Neuronal stem cell (in vitro differentiated cells): ENCODE data around the gene FOXP3.

Experiments used
- DNase-seq: peaks from one replicate; pipeline ENCODE4 v3.0.0-alpha.2; 2013; ENCODE audit warnings: low spot score
- H2AFZ ChIP-seq: one replicate; pipeline ENCODE4 v1.6.1; 2013; ENCODE audit warnings: mild to moderate bottlenecking, low read length, inconsistent platforms
- H2AK5ac ChIP-seq: 2 replicates; pipeline ENCODE4 v1.6.1; 2013; ENCODE audit warnings: low read depth, mild to moderate bottlenecking, inconsistent platforms, low read length, moderate library complexity, mixed read lengths
- H2BK120ac ChIP-seq: 2 replicates; pipeline ENCODE4 v1.6.1; 2013; ENCODE audit warnings: low read depth, mild to moderate bottlenecking, inconsistent platforms, low read length, moderate library complexity, mixed read lengths
- H2BK12ac ChIP-seq: one replicate; pipeline ENCODE4 v1.6.1; 2013; ENCODE audit warnings: low read length, inconsistent platforms
- H2BK15ac ChIP-seq: 2 replicates; pipeline ENCODE4 v1.6.1; 2013; ENCODE audit warnings: mild to moderate bottlenecking, low read length, inconsistent platforms, mixed read lengths
- H2BK5ac ChIP-seq: one replicate; pipeline ENCODE4 v1.6.1; 2013; ENCODE audit warnings: inconsistent platforms, mild to moderate bottlenecking, low read length, moderate library complexity
- H3K14ac ChIP-seq: one replicate; pipeline ENCODE4 v1.6.1; 2013; ENCODE audit warnings: low read length, inconsistent platforms
- H3K18ac ChIP-seq: 2 replicates; pipeline ENCODE4 v1.6.1; 2013; ENCODE audit warnings: low read length, inconsistent platforms
- H3K23ac ChIP-seq: 2 replicates; pipeline ENCODE4 v1.6.1; 2013; ENCODE audit warnings: low read depth, mild to moderate bottlenecking, mixed read lengths, low read length, inconsistent platforms; ENCODE audit not compliant: poor library complexity
- H3K27ac ChIP-seq: replicated peaks from 3 replicates; pipeline ENCODE4 v1.5.1; 2013; ENCODE audit warnings: low read length, inconsistent platforms
- H3K27me3 ChIP-seq, 3 experiments: 2 replicates each; pipeline ENCODE4 v1.6.1; 2013; ENCODE audit warnings: low read length in 3 of 3, mild to moderate bottlenecking in 2 of 3, inconsistent platforms in 1 of 3, low read depth in 1 of 3, mixed read lengths in 1 of 3, moderate library complexity in 1 of 3; ENCODE audit not compliant: control insufficient read depth in 3 of 3, insufficient read depth in 3 of 3
- H3K36me3 ChIP-seq, 2 donors: replicated peaks in 1 of 2; 2 replicates each; pipeline ENCODE4 v1.6.1; 2013; ENCODE audit warnings: low read length in 2 of 2; ENCODE audit not compliant: control insufficient read depth in 2 of 2, insufficient read depth in 2 of 2
- H3K4ac ChIP-seq: 2 replicates; pipeline ENCODE4 v1.6.1; 2013; ENCODE audit warnings: inconsistent platforms, mild to moderate bottlenecking, low read length, moderate library complexity
- H3K4me1 ChIP-seq, 2 donors: 1 replicate in 1 of 2; 2 replicates in 1 of 2; pipeline ENCODE4 v1.6.1; 2013; ENCODE audit warnings: low read length in 2 of 2, low read depth in 1 of 2; ENCODE audit not compliant: control insufficient read depth in 2 of 2, insufficient read depth in 1 of 2
- H3K4me2 ChIP-seq: one replicate; pipeline ENCODE4 v1.6.1; 2013; ENCODE audit warnings: mild to moderate bottlenecking, low read length, inconsistent platforms; ENCODE audit not compliant: insufficient read depth, poor library complexity, severe bottlenecking
- H3K4me3 ChIP-seq, 2 donors: 2 replicates each; pipeline ENCODE4 v1.5.1; 2013; ENCODE audit warnings: low read length in 2 of 2, mild to moderate bottlenecking in 2 of 2, inconsistent platforms in 1 of 2, moderate library complexity in 1 of 2
- H3K79me1 ChIP-seq: one replicate; pipeline ENCODE4 v1.6.1; 2013; ENCODE audit warnings: low read depth, mild to moderate bottlenecking, inconsistent platforms, low read length, moderate library complexity
- H3K9ac ChIP-seq: one replicate; pipeline ENCODE4 v1.6.1; 2013; ENCODE audit warnings: mild to moderate bottlenecking, low read depth, low read length, inconsistent platforms; ENCODE audit not compliant: poor library complexity
- H3K9me3 ChIP-seq, 2 donors: replicated peaks in 1 of 2; 2 replicates each; pipeline versions ENCODE3 to v1.6.1; 2013; ENCODE audit warnings: low read length in 2 of 2, mild to moderate bottlenecking in 2 of 2, inconsistent platforms in 1 of 2, low read depth in 1 of 2, mixed read lengths in 1 of 2, moderate library complexity in 1 of 2; ENCODE audit not compliant: control insufficient read depth in 2 of 2, insufficient read depth in 1 of 2
- H4K8ac ChIP-seq: one replicate; pipeline ENCODE4 v1.6.1; 2013; ENCODE audit warnings: low read depth, mild to moderate bottlenecking, inconsistent platforms, low read length, moderate library complexity
- H4K91ac ChIP-seq: one replicate; pipeline ENCODE4 v1.6.1; 2013; ENCODE audit warnings: low read length, low read depth, mild to moderate bottlenecking, inconsistent platforms; ENCODE audit not compliant: poor library complexity
- WGBS, 2 donors: extraction: QIAGEN DNeasy Blood & Tissue Kit; methylation state at CpG; one replicate each; pipeline ENCODE4 v1.1.7; 2013; ENCODE audit warnings: missing lambda C conversion rate in 2 of 2, mixed read lengths in 1 of 2; ENCODE audit not compliant: insufficient read length in 2 of 2, insufficient replicate concordance in 1 of 2; ENCODE audit errors: extremely low coverage in 2 of 2; 5-methylcytosine and 5-hydroxymethylcytosine counted together

FOXP3 gene

DNA sequence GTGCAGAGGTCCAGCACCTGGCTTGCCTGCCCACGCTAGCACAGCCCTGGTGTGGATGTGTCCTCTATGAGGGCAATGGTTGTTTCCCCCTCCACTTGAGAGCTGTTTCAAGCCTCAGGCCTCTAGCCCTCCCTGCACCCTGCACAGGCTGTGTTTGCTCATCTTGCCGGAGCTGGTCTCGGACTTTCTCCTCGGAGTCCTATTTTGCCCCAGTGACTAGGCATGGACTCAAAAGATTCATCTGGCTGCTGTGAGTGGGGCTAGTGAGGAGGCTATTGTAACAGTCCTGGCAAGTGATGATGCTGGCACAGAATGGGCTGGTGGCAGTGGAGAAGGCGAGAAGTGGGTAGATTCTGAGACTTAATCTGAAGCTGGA is 5.8 kb downstream of the FOXP3 start:
- no peak overlapping the region for H2BK15ac ChIP-seq
- H2BK120ac ChIP-seq: no peak overlapping the region
- H3K36me3 ChIP-seq: no peaks in the 10 kb centered on the region
- H2BK5ac ChIP-seq: no peak overlapping the region
- no peak overlapping the region for H3K4me2 ChIP-seq
- H4K8ac ChIP-seq: no peak overlapping the region
- no peaks in the 10 kb centered on the region for H3K79me1 ChIP-seq
- H3K4me3 ChIP-seq: no peak overlapping the region
- no peaks in the 10 kb centered on the region for H3K27me3 ChIP-seq
- no peak overlapping the region for H3K9ac ChIP-seq
- no peak overlapping the region for H3K27ac ChIP-seq
- no peak overlapping the region for H2AFZ ChIP-seq
- H3K14ac ChIP-seq: no peak overlapping the region
- no peaks in the 10 kb centered on the region for H3K4me1 ChIP-seq
- no CpG with 5 or more reads among the region's 5 CpGs for WGBS, 2 donors
- no peak overlapping the region for H2BK12ac ChIP-seq
- no peak overlapping the region for H3K23ac ChIP-seq
- no peak overlapping the region for H3K18ac ChIP-seq
- no peak for DNase-seq
- H3K4ac ChIP-seq: no peak overlapping the region
- no peak overlapping the region for H4K91ac ChIP-seq
- H2AK5ac ChIP-seq: no peak overlapping the region
- H3K9me3 ChIP-seq: no peaks in the 10 kb centered on the region

DNA sequence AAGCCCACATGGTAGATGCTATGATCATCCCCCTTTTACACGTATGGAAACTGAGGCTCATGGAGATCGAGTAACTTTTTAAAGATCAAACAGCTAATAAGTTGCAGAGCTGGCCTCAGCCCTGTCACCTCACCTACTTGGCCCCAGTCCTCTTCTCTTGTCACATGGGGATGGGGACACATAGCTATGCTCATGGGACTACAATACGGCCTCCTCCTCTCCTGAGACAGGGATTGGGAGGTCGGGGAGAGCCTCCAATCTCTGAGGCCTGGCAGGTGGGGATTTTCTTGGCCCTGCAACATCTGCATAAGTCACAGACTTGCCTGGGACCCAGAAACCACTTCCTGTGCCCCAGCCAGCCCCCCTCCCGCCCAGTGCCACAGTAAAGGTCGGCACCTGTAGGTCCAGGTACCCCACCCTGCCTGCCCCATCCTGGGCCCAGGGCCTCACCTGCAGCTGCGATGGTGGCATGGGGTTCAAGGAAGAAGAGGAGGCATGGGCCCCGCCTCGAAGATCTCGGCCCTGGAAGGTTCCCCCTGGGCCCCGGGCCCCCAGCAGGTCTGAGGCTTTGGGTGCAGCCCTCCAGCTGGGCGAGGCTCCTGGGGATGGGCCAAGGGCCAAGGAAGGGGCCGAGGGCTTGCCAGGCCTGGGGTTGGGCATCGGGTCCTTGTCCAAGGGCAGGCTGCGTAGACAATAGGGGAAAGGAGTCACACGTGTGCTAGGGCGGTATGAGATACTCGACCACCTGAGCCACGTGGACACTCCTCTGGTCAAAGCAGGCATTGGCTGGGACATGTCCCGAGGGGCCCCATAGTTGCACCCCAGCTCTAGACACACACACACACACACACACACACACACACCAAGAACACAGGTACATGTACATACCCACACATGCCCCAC is 6.4 kb downstream of the FOXP3 start:
- H3K36me3 ChIP-seq: no peaks in the 10 kb centered on the region
- no peak overlapping the region for H3K4ac ChIP-seq
- DNase-seq: no peak
- H3K4me3 ChIP-seq: no peak overlapping the region
- H3K4me2 ChIP-seq: no peak overlapping the region
- no peak overlapping the region for H3K9ac ChIP-seq
- H4K8ac ChIP-seq: no peak overlapping the region
- H2BK120ac ChIP-seq: no peak overlapping the region
- H2BK15ac ChIP-seq: no peak overlapping the region
- H3K4me1 ChIP-seq: no peaks in the 10 kb centered on the region
- WGBS, 2 donors: no CpG with 5 or more reads among the region's 20 CpGs
- H3K79me1 ChIP-seq: no peaks in the 10 kb centered on the region
- H2BK5ac ChIP-seq: no peak overlapping the region
- H3K27me3 ChIP-seq: no peaks in the 10 kb centered on the region
- H3K18ac ChIP-seq: no peak overlapping the region
- H2BK12ac ChIP-seq: no peak overlapping the region
- no peaks in the 10 kb centered on the region for H3K9me3 ChIP-seq
- H3K27ac ChIP-seq: no peak overlapping the region
- H2AK5ac ChIP-seq: no peak overlapping the region
- H3K23ac ChIP-seq: no peak overlapping the region
- H2AFZ ChIP-seq: no peak overlapping the region
- H3K14ac ChIP-seq: no peak overlapping the region
- H4K91ac ChIP-seq: no peak overlapping the region

- no CpG with 5 or more reads among the region's 14 CpGs for WGBS, 2 donors
- Histone ChIP-seq H2BK5ac (no peak overlapping the region), H3K18ac (no peak overlapping the region), H2AFZ (no peak overlapping the region), H3K79me1 (no peaks in the 10 kb centered on the region), H3K4me2 (no peak overlapping the region), H2BK12ac (no peak overlapping the region), H2AK5ac (no peak overlapping the region), H2BK120ac (no peak overlapping the region), H3K9ac (no peak overlapping the region), H2BK15ac (no peak overlapping the region), H3K4me1 (no peaks in the 10 kb centered on the region), H3K4me3 (no peak overlapping the region), H4K91ac (no peak overlapping the region), H3K9me3 (no peaks in the 10 kb centered on the region), H3K23ac (no peak overlapping the region), H3K4ac (no peak overlapping the region), H3K27me3 (no peaks in the 10 kb centered on the region), H4K8ac (no peak overlapping the region), H3K14ac (no peak overlapping the region), H3K27ac (no peak overlapping the region), H3K36me3 (no peaks in the 10 kb centered on the region)
- DNase-seq: no peak
These were observed 7.3 kb downstream of the FOXP3 start for GRCh38 chrX:49257074-49257790.

DNA sequence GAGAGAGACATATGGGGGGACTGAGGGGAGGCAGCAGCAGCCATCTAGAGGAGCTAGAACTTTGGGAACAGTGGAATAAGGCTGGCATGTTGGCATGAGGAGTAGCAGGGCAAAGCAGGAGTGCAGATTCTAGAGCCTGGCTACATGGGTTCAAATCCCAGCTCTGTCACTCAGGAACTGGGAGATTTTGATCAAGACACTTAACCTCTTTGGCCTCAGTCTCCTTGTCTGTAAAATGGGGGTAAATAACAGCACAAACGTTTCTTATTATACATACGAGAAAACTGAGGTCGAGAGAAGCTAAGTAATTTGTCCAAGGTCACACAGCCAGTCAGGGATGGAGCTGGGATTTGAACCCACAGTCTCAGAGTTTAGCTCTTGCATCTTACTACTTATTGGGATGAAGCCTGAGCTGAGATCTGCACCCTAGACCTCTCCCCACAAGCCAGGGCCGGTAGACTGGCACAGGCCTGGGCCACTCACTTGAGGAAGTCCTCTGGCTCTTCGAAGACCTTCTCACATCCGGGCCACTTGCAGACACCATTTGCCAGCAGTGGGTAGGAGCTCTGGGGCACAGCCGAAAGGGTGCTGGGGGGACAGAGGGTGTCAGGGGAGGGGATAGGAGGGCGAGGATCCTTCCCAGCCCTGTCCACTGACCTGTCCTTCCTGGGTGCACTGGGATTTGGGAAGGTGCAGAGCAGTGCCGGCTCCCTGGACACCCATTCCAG is 8.1 kb downstream of the FOXP3 start:
- Histone ChIP-seq H3K14ac (no peak overlapping the region), H3K23ac (no peak overlapping the region), H3K9ac (no peak overlapping the region), H2AK5ac (no peak overlapping the region), H2AFZ (no peak overlapping the region), H3K4me2 (no peak overlapping the region), H3K27me3 (no peaks in the 10 kb centered on the region), H2BK15ac (no peak overlapping the region), H4K91ac (no peak overlapping the region), H3K4ac (no peak overlapping the region), H3K4me1 (no peaks in the 10 kb centered on the region), H2BK120ac (no peak overlapping the region), H3K9me3 (no peaks in the 10 kb centered on the region), H2BK12ac (no peak overlapping the region), H3K36me3 (no peaks in the 10 kb centered on the region), H3K79me1 (no peaks in the 10 kb centered on the region), H4K8ac (no peak overlapping the region), H2BK5ac (no peak overlapping the region), H3K4me3 (no peak overlapping the region), H3K27ac (no peak overlapping the region), H3K18ac (no peak overlapping the region)
- no CpG with 5 or more reads among the region's 9 CpGs for WGBS, 2 donors
- no peak for DNase-seq
